Fibroblast of villous mesenchyme (primary cell): Measurements from ENCODE around the gene C10orf105. TPM values are rescaled to one million over a fixed set of nuclear protein-coding genes. Genes with fewer than 3 reads are reported as not detected.

Experiments
- DNase-seq: peaks from one replicate; pipeline ENCODE4 v3.0.0-alpha.2; 2010; ENCODE audit warnings: low read depth
- H3K4me3 ChIP-seq: 2 replicates; pipeline ENCODE4 v1.5.1; 2011; ENCODE audit warnings: low read depth, mild to moderate bottlenecking, low read length
- total RNA-seq: library from RNA; depleted of rRNA; stranded (reverse); fragments of >200 nt; gene quantifications from 2 replicates; pipeline ENCODE4 v1.2.3, GENCODE V29; 2012
- TF ChIP-seq, protein P1 (sequence below): IDR thresholded peaks from 2 replicates; pipeline ENCODE4 v1.5.1; 2012; ENCODE audit warnings: low read depth, mild to moderate bottlenecking, low read length; ENCODE audit not compliant: insufficient read depth

Gene C10orf105
- total RNA-seq, 1 donor: not detected

DNA sequence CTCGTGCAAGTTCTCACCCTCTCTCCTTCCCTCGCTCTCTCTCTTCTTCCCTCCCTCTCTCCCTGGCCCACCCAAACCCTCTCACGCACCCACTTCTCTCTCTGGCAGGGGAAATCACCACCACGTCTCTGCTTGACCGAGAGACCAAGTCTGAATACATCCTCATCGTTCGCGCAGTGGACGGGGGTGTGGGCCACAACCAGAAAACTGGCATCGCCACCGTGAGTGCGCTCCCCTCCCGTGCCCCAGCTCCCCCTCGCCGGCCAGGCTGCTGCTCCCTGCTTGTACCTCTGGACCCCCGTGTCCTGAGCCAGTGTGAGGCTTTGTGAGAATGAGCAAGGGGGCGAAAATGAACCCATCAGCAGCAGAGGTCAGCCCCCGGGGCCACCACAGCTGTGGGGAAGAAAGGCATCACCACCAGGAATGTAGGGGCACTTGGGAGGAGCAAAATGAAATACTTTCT, 25.5 kb downstream of the C10orf105 start:
- no peak overlapping the region for H3K4me3 ChIP-seq
- DNase-seq: no peak
- TF ChIP-seq, protein P1, sequence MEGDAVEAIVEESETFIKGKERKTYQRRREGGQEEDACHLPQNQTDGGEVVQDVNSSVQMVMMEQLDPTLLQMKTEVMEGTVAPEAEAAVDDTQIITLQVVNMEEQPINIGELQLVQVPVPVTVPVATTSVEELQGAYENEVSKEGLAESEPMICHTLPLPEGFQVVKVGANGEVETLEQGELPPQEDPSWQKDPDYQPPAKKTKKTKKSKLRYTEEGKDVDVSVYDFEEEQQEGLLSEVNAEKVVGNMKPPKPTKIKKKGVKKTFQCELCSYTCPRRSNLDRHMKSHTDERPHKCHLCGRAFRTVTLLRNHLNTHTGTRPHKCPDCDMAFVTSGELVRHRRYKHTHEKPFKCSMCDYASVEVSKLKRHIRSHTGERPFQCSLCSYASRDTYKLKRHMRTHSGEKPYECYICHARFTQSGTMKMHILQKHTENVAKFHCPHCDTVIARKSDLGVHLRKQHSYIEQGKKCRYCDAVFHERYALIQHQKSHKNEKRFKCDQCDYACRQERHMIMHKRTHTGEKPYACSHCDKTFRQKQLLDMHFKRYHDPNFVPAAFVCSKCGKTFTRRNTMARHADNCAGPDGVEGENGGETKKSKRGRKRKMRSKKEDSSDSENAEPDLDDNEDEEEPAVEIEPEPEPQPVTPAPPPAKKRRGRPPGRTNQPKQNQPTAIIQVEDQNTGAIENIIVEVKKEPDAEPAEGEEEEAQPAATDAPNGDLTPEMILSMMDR: no peak

DNA sequence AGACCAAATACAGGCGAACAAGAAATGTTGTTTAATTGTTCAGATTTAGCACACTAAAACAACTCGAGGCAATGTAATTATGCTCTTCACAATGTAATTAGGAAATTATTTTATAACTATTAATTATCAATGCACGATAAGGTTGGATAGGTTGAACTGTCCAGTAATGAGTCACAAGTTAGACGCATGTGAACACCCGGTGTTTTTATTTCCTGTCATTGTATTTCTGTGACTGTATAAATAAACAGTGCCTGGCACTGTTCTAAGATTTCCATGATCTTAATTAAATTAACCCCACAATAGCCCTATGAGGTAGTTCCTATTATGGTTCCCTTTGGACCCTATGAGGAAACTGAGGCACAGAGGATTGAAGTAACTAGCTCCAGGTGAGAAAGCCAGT, 26.2 kb downstream of the C10orf105 start:
- H3K4me3 ChIP-seq: no peak overlapping the region
- TF ChIP-seq, protein P1: no peak
- no peak for DNase-seq

DNA sequence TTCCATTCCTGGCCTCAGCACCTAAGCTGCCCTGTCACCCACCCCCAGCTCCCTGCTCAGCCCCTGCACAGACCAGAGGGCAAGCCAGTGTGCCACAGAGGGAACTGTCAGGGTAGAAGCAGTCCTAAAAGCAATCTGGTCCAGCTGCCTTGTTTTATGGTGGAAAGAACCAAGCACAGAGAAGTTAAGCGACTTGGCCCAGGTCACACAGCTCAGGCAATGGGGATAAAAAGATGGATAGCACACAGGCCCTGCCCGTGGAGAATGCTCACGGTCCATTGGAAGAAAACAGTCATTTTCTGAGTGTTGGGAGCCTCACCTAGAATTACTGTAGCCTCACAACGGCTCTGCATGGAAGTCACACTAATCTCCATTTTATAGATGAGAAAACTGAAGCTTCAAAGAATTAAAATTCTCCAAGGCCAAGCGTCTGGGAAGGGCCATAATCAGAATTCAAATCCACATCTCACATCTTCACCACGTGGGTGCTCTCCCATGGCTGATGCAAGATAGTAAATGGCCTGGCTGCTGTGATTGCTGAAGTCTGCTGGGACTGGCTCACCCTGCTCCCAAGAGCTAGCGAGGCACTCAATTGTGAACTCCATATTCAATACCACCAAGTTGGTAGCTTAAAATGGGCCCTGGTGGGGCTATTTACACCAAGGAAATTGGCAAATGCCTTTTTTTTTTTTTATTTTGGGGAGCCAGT, 26.8 kb downstream of the C10orf105 start:
- TF ChIP-seq, protein P1: no peak
- DNase-seq: no peak
- no peak overlapping the region for H3K4me3 ChIP-seq

DNA sequence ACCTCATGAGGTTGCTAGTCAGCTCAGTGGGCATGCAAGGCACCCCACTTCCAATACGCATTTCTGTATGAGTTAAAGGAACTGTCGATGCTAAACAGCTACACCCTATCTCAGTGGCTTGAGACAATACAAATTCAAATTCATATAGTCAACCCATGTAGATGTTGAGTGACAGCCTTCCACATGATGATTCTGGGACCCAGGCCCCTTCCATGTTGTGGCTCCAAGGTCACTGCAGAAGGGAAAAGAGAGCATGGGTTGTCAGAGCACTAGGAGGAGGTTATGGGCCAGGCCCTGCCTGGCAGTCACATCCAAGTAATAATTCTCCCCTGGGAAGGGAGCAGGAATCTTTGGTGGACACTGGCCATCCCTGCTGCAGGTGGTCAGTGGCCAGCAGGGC, 28.2 kb downstream of the C10orf105 start:
- TF ChIP-seq, protein P1: no peak
- DNase-seq: no peak
- no peak overlapping the region for H3K4me3 ChIP-seq

DNA sequence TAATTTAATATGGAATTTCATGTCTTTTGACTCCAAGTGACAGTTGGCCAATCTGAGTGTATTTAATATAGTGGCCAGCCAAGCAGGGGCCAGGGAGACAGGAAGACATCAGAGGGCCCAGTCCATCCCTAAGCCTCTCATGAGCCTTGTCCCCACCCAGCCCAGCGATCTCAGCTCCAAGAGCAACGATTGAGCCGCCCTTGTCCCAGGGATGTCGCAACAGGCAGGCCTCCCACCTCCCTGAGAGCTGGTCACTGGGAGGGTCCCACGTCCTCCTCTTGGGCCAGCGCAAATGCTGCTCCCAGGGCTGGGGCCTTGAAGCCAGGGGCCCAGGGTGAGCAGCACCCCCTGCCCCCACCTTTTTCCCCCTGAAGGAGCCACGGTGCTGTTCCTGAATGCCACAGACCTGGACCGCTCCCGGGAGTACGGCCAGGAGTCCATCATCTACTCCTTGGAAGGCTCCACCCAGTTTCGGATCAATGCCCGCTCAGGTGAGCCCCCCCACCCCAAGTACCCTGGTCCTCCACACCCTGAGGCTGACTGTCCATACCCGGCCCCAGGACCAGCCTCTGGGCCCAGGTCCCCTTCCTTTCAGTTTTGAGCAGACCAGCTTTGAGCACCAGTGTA, 29.4 kb downstream of the C10orf105 start:
- TF ChIP-seq, protein P1: no peak
- no peak for DNase-seq
- no peak overlapping the region for H3K4me3 ChIP-seq

DNA sequence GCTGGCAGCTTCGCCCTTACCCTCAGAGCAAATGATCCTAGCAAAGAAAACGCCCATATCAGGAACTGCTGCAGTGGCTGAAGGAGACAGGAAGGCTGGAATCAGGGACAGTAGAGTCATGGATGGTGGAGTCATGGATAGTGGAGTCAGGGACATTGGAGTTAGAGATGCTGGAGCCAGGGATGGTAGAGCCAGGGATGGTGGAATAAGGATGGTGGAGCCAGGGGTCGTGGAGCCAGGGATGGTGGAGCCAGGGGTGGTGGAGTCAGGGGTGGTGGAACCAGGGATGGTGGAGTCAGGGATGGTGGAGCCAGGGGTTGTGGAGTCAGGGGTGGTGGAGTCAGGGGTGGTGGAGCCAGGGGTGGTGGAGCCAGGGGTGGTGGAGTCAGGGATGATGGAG, 31.3 kb downstream of the C10orf105 start:
- no peak for DNase-seq
- TF ChIP-seq, protein P1: no peak

DNA sequence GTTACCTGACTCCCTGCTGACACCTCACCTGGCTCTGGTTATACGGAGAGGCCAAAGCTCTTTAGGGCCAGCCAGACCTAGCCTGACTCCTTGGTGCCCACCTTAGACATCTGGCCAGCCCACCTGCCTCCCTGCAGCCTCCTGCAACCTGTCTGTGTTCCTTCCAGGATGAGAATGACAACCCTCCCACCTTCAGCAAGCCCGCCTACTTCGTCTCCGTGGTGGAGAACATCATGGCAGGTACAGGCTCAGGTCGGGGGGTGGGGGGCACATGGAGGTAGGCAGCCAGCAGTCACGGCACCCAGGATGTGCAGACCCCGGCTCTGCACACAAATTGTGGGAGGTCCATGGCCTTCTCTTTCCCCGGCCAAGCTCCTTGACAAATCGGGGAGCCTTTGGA, 32.1 kb downstream of the C10orf105 start:
- H3K4me3 ChIP-seq: no peak overlapping the region
- TF ChIP-seq, protein P1: no peak
- no peak for DNase-seq

More for the DNA sequence above, 31.3 kb downstream of the C10orf105 start:
- no peak overlapping the region for H3K4me3 ChIP-seq
